Uterus (tissue), 4 donors: ENCODE results near the gene MYZAP. TPM values are rescaled to one million over a fixed set of nuclear protein-coding genes. Genes with fewer than 3 reads are reported as not detected.
A peak's percentile ranks its signal among the peaks of the same experiment; 100 is the strongest.
"Not testable (repeated sequence)": the region's sequence is repeated elsewhere in the genome, so short reads cannot be mapped to it uniquely, and the experiment has no call there.

Experiments used
- DNase-seq, 2 donors: peaks; one replicate each; pipeline ENCODE4 v3.0.0-alpha.2; 2019 to 2020
- H3K27ac ChIP-seq, 2 donors: fragments of 200-600 bp; sonication (generic); 1 replicate in 1 of 2; 2 replicates in 1 of 2; pipeline ENCODE4 v1.5.1; 2016 to 2018
- H3K27me3 ChIP-seq, 2 donors: fragments of 200-600 bp; sonication (generic); one replicate each; pipeline ENCODE4 v1.5.1; 2018 to 2019; ENCODE audit warnings: control low read depth in 1 of 2
- H3K36me3 ChIP-seq, 2 donors: fragments of 200-600 bp; sonication (generic); one replicate each; pipeline ENCODE4 v1.5.1; 2019; ENCODE audit warnings: control low read depth in 1 of 2
- H3K4me1 ChIP-seq, 2 donors: fragments of 200-600 bp; sonication (generic); one replicate each; pipeline ENCODE4 v1.5.1; 2018 to 2019; ENCODE audit warnings: control low read depth in 1 of 2
- H3K4me3 ChIP-seq, 2 donors: fragments of 200-600 bp; sonication (generic); 1 replicate in 1 of 2; 2 replicates in 1 of 2; pipeline ENCODE4 v1.5.1; 2018 to 2019; ENCODE audit warnings: mild to moderate bottlenecking in 1 of 2
- H3K9me3 ChIP-seq, 2 donors: fragments of 200-600 bp; sonication (generic); one replicate each; pipeline ENCODE4 v1.5.1; 2019; ENCODE audit warnings: control low read depth in 1 of 2
- CTCF ChIP-seq, 4 experiments: fragments of 200-600 bp in 2 of 4; fragments of 450-650 bp in 2 of 4; sonication (generic) in 2 of 4; IDR thresholded peaks; one replicate each; pipeline ENCODE4 v1.5.1; 2016 to 2019; ENCODE audit warnings: antibody characterized with exemption in 4 of 4, mild to moderate bottlenecking in 2 of 4, moderate library complexity in 1 of 4
- POLR2A ChIP-seq, 2 donors: fragments of 450-650 bp; IDR thresholded peaks; one replicate each; pipeline ENCODE4 v1.6.1; 2016; ENCODE audit warnings: antibody characterized with exemption in 2 of 2, mild to moderate bottlenecking in 1 of 2, moderate library complexity in 1 of 2
- intact Hi-C: fragments of 100-400 bp; cut with DNase I; formaldehyde crosslinking; loops from one replicate; pipeline ENCODE4 v1.15.1; 2023; ENCODE audit warnings: low total_unique reads
- total RNA-seq, 4 donors: library from RNA; depleted of rRNA in 3 of 4; stranded (reverse); fragments of >200 nt in 3 of 4; gene quantifications; one replicate each; pipeline versions ENCODE4 v1.1.0 to v1.2.4, GENCODE V29; 2014 to 2023
- donor health status: DM: yes; HTN: yes; CAD: no.

The MYZAP gene
- total RNA-seq, 4 donors from 2014 or later: 7.7 to 22.5 (median 18.2) TPM

GRCh38 chr15:57607570-57608000 is 15.9 kb downstream of the MYZAP start:
- H3K4me3 ChIP-seq: no peak overlapping the region
- H3K4me1 ChIP-seq: peaks cover 3 to 5% of the 10 kb centered on the region in 2 donors
- intact Hi-C loops: no loop called here
- H3K27me3 ChIP-seq: no peaks in the 10 kb centered on the region
- DNase-seq: no peak
- TF ChIP-seq CTCF (IDR thresholded peaks at IDR 0.05) (no peak), POLR2A (IDR thresholded peaks at IDR 0.05) (no peak)
- H3K27ac ChIP-seq: peak overlapping the region; percentile 87
- H3K9me3 ChIP-seq: no peaks in the 10 kb centered on the region
- no peaks in the 10 kb centered on the region for H3K36me3 ChIP-seq

GRCh38 chr15:57609805-57610529 is 18.3 kb downstream of the MYZAP start:
- Histone ChIP-seq H3K4me1 (peaks cover 3 to 5% of the 10 kb centered on the region in 2 donors), H3K27ac (peak overlapping the region; percentile 87), H3K36me3 (no peaks in the 10 kb centered on the region), H3K4me3 (no peak overlapping the region), H3K27me3 (no peaks in the 10 kb centered on the region), H3K9me3 (no peaks in the 10 kb centered on the region)
- TF ChIP-seq POLR2A (IDR thresholded peaks at IDR 0.05): no peak
- TF ChIP-seq CTCF (IDR thresholded peaks at IDR 0.05): no peak
- intact Hi-C loops: loop anchor here (5.0 kb wide), 1 partner anchor 48 kb away; no protein-coding TSS in a partner anchor
- DNase-seq: peak; percentile 85 to 91

- TF ChIP-seq CTCF (IDR thresholded peaks at IDR 0.05) (no peak), POLR2A (IDR thresholded peaks at IDR 0.05) (no peak)
- intact Hi-C loops: loop anchor here (5.0 kb wide), 1 partner anchor 49 kb away; no protein-coding TSS in a partner anchor
- H3K36me3 ChIP-seq: no peaks in the 10 kb centered on the region
- no peaks in the 10 kb centered on the region for H3K9me3 ChIP-seq
- peaks cover 3 to 5% of the 10 kb centered on the region in 2 donors for H3K4me1 ChIP-seq
- no peak for DNase-seq
- peak overlapping the region; percentile 87 for H3K27ac ChIP-seq
- H3K4me3 ChIP-seq: no peak overlapping the region
- H3K27me3 ChIP-seq: no peaks in the 10 kb centered on the region
Measured at GRCh38 chr15:57611123-57611522, 19.4 kb downstream of the MYZAP start.

- peaks cover 3 to 5% of the 10 kb centered on the region in 2 donors for H3K4me1 ChIP-seq
- intact Hi-C loops: loop anchor here (5.0 kb wide), 1 partner anchor 50 kb away; no protein-coding TSS in a partner anchor
- H3K4me3 ChIP-seq: no peak overlapping the region
- H3K36me3 ChIP-seq: no peaks in the 10 kb centered on the region
- DNase-seq: peak; percentile 39 to 57
- no peaks in the 10 kb centered on the region for H3K27me3 ChIP-seq
- TF ChIP-seq CTCF (IDR thresholded peaks at IDR 0.05) (peak; percentile 52 to 55 (median 53)), POLR2A (IDR thresholded peaks at IDR 0.05) (no peak)
- H3K9me3 ChIP-seq: no peaks in the 10 kb centered on the region
- H3K27ac ChIP-seq: peak overlapping the region; percentile 87
Measured at GRCh38 chr15:57611938-57612337, 20.2 kb downstream of the MYZAP start.

- Histone ChIP-seq H3K9me3 (no peaks in the 10 kb centered on the region), H3K4me3 (no peak overlapping the region), H3K4me1 (peaks cover 3 to 5% of the 10 kb centered on the region in 2 donors), H3K27ac (no peak overlapping the region), H3K36me3 (no peaks in the 10 kb centered on the region), H3K27me3 (no peaks in the 10 kb centered on the region)
- DNase-seq: no peak
- TF ChIP-seq POLR2A (IDR thresholded peaks at IDR 0.05): no peak
- TF ChIP-seq CTCF (IDR thresholded peaks at IDR 0.05): no peak
- intact Hi-C loops: loop anchor here (5.0 kb wide), 1 partner anchor 52 kb away; no protein-coding TSS in a partner anchor
Measured at GRCh38 chr15:57614241-57614640, 22.5 kb downstream of the MYZAP start.

- intact Hi-C loops: not testable (repeated sequence)
Measured at GRCh38 chr15:57615951-57616496, 24.3 kb downstream of the MYZAP start.

More at GRCh38 chr15:57615951-57616496, 24.3 kb downstream of the MYZAP start:
- H3K27ac ChIP-seq, H3K4me1 ChIP-seq, DNase-seq, H3K27me3 ChIP-seq, H3K36me3 ChIP-seq, H3K4me3 ChIP-seq, H3K9me3 ChIP-seq: not testable (repeated sequence)
